CD4-positive, alpha-beta T cell (primary cell): ENCODE measurements around the gene LIN7C. TPM values are rescaled to one million over a fixed set of nuclear protein-coding genes. Genes with fewer than 3 reads are reported as not detected.

ENCODE experiments used
- ATAC-seq: fragments of 200-7000 bp; cut with Tn5 transposase; one replicate; pipeline ENCODE4 v1.10.0; 2022; ENCODE audit warnings: mild to moderate bottlenecking; ENCODE audit not compliant: poor library complexity
- CTCF ChIA-PET: fragments of 350-600 bp; sonication (Branson Sonifier 250); formaldehyde crosslinking; loops from one replicate; lab custom pipeline; 2021; ENCODE audit warnings: antibody characterized with exemption, inconsistent platforms; lab: Charles Lee
- POLR2A ChIA-PET: fragments of 350-600 bp; sonication (Branson Sonifier 250); formaldehyde crosslinking; loops from one replicate; lab custom pipeline; 2021; ENCODE audit warnings: antibody characterized with exemption, inconsistent platforms; lab: Charles Lee
- DNase-seq, 14 experiments: peaks; one replicate each; pipeline ENCODE4 v3.0.0-alpha.2; 2013 to 2020; ENCODE audit warnings: mixed read lengths in 2 of 14
- H3K27ac ChIP-seq, 2 donors: one replicate each; pipeline versions ENCODE4 v1.5.1 to v1.7.0; 2013; ENCODE audit warnings: low read length in 2 of 2, low read depth in 1 of 2, mild to moderate bottlenecking in 1 of 2
- H3K27me3 ChIP-seq, 2 experiments: 1 replicate in 1 of 2; 2 replicates in 1 of 2; pipeline versions ENCODE4 v1.6.1 to v1.7.0; 2013; ENCODE audit warnings: low read length in 2 of 2, control low read depth in 1 of 2, mild to moderate bottlenecking in 1 of 2, moderate library complexity in 1 of 2; ENCODE audit not compliant: insufficient read depth in 2 of 2, control insufficient read depth in 1 of 2
- H3K36me3 ChIP-seq: one replicate; pipeline ENCODE4 v1.6.1; 2013; ENCODE audit warnings: low read length, control low read depth; ENCODE audit not compliant: insufficient read depth
- H3K4me1 ChIP-seq: one replicate; pipeline ENCODE4 v1.6.1; 2013; ENCODE audit warnings: low read length, control low read depth; ENCODE audit not compliant: insufficient read depth
- H3K4me3 ChIP-seq: one replicate; pipeline ENCODE4 v1.5.1; 2013; ENCODE audit warnings: mild to moderate bottlenecking, low read length, moderate library complexity
- H3K9me3 ChIP-seq, 2 experiments: 1 replicate in 1 of 2; 2 replicates in 1 of 2; pipeline versions ENCODE4 v1.6.1 to v1.7.0; 2013; ENCODE audit warnings: low read length in 2 of 2, mild to moderate bottlenecking in 2 of 2, control low read depth in 1 of 2, moderate library complexity in 1 of 2; ENCODE audit not compliant: control insufficient read depth in 1 of 2, insufficient read depth in 1 of 2
- H3K27ac Mint-ChIP-seq: one replicate; pipeline ENCODE4 v1.8.0; 2020; ENCODE audit warnings: mixed read lengths
- H3K27me3 Mint-ChIP-seq: one replicate; pipeline ENCODE4 v1.8.0; 2021; ENCODE audit warnings: mixed read lengths
- H3K36me3 Mint-ChIP-seq: one replicate; pipeline ENCODE4 v1.8.0; 2021; ENCODE audit warnings: low read depth, mixed read lengths
- H3K4me1 Mint-ChIP-seq: one replicate; pipeline ENCODE4 v1.8.0; 2021; ENCODE audit warnings: low read depth, mixed read lengths
- H3K4me3 Mint-ChIP-seq: one replicate; pipeline ENCODE4 v1.8.0; 2020; ENCODE audit warnings: mild to moderate bottlenecking, mixed read lengths
- H3K9me3 Mint-ChIP-seq: one replicate; pipeline ENCODE4 v1.8.0; 2020; ENCODE audit warnings: mixed read lengths
- intact Hi-C, 2 experiments: fragments of 100-400 bp; cut with DNase I in 1 of 2; cut with micrococcal nuclease in 1 of 2; formaldehyde crosslinking; loops; one replicate each; pipeline versions ENCODE4 v1.15.1 to v1.9.0; 2023 to 2025; cut with DNase I, micrococcal nuclease
- total RNA-seq, 174 experiments: library from RNA in 2 of 174; stranded (reverse) in 2 of 174; gene quantifications; one replicate each; pipeline ENCODE4 v1.2.3 and lab custom pipeline; 2021 to 2026
- TF ChIP-seq, protein P1 (sequence below): fragments of 200-600 bp; IDR thresholded peaks from one replicate; pipeline ENCODE4 v1.8.0; 2022; ENCODE audit warnings: antibody characterized with exemption, mild to moderate bottlenecking

Gene LIN7C
- total RNA-seq, 2 experiments from 2014 or later = 27.1 to 27.6 TPM

GRCh38 chr11:27552341-27552740 lies 45.8 kb upstream of the LIN7C start:
- peaks cover 5% of the 10 kb centered on the region for H3K36me3 Mint-ChIP-seq
- Histone ChIP-seq H3K4me1 (no peaks in the 10 kb centered on the region), H3K4me3 (no peak overlapping the region), H3K27ac (no peak overlapping the region), H3K27me3 (no peaks in the 10 kb centered on the region), H3K9me3 (no peaks in the 10 kb centered on the region), H3K36me3 (no peaks in the 10 kb centered on the region)
- CTCF ChIA-PET = no interaction called here
- DNase-seq (no peak), ATAC-seq (no peak)
- POLR2A ChIA-PET = no interaction called here
- H3K4me3 Mint-ChIP-seq = no peak overlapping the region
- H3K27ac Mint-ChIP-seq = no peak overlapping the region
- intact Hi-C loops = no loop called here
- H3K9me3 Mint-ChIP-seq = no peaks in the 10 kb centered on the region
- TF ChIP-seq, protein P1, sequence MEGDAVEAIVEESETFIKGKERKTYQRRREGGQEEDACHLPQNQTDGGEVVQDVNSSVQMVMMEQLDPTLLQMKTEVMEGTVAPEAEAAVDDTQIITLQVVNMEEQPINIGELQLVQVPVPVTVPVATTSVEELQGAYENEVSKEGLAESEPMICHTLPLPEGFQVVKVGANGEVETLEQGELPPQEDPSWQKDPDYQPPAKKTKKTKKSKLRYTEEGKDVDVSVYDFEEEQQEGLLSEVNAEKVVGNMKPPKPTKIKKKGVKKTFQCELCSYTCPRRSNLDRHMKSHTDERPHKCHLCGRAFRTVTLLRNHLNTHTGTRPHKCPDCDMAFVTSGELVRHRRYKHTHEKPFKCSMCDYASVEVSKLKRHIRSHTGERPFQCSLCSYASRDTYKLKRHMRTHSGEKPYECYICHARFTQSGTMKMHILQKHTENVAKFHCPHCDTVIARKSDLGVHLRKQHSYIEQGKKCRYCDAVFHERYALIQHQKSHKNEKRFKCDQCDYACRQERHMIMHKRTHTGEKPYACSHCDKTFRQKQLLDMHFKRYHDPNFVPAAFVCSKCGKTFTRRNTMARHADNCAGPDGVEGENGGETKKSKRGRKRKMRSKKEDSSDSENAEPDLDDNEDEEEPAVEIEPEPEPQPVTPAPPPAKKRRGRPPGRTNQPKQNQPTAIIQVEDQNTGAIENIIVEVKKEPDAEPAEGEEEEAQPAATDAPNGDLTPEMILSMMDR = no peak
- no peaks in the 10 kb centered on the region for H3K4me1 Mint-ChIP-seq
- H3K27me3 Mint-ChIP-seq = no peaks in the 10 kb centered on the region

GRCh38 chr11:27551127-27551526 lies 44.6 kb upstream of the LIN7C start:
- Mint-ChIP-seq H3K27me3 (no peaks in the 10 kb centered on the region), H3K27ac (no peak overlapping the region), H3K4me1 (no peaks in the 10 kb centered on the region), H3K36me3 (peaks cover 5% of the 10 kb centered on the region), H3K9me3 (no peaks in the 10 kb centered on the region), H3K4me3 (no peak overlapping the region)
- ChIA-PET POLR2A (no interaction called here), CTCF (no interaction called here)
- ATAC-seq = no peak
- H3K9me3 ChIP-seq = no peaks in the 10 kb centered on the region
- TF ChIP-seq, protein P1 = no peak
- H3K27me3 ChIP-seq = no peaks in the 10 kb centered on the region
- no peak overlapping the region for H3K4me3 ChIP-seq
- intact Hi-C loops = no loop called here
- H3K36me3 ChIP-seq = no peaks in the 10 kb centered on the region
- H3K27ac ChIP-seq = no peak overlapping the region
- no peak for DNase-seq
- H3K4me1 ChIP-seq = no peaks in the 10 kb centered on the region

DNA sequence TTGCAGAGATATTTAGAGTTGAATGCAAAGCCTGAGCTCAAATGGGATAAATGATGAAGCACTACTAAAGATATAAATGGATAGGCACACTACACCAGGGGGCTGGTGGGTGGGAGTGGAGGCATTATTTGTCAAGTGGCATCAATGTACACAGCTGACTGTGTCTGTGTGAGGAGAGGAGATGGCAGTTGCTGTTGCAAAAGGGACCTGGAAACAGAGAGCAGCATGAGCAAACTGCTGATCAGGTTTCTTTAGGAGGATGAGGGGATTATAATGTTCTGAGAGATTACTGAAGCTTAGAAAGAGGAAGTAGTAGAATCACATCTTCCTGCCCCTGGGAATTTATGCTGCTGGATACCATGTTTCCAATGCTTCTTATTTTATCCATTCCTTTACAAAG lies 39.4 kb upstream of the LIN7C start:
- Mint-ChIP-seq H3K4me3 (no peak overlapping the region), H3K27me3 (no peaks in the 10 kb centered on the region), H3K4me1 (no peaks in the 10 kb centered on the region), H3K9me3 (no peaks in the 10 kb centered on the region), H3K27ac (no peak overlapping the region), H3K36me3 (peaks cover 13% of the 10 kb centered on the region)
- ChIA-PET CTCF (no interaction called here), POLR2A (no interaction called here)
- no peaks in the 10 kb centered on the region for H3K36me3 ChIP-seq
- no peaks in the 10 kb centered on the region for H3K9me3 ChIP-seq
- H3K4me1 ChIP-seq = no peaks in the 10 kb centered on the region
- H3K27me3 ChIP-seq = no peaks in the 10 kb centered on the region
- no peak for ATAC-seq
- H3K27ac ChIP-seq = no peak overlapping the region
- TF ChIP-seq, protein P1 = no peak
- H3K4me3 ChIP-seq = no peak overlapping the region
- intact Hi-C loops = no loop called here
- DNase-seq = no peak
